Mesodermal cell (in vitro differentiated cells): ENCODE measurements around the gene PLXNB3.
"Not testable (repeated sequence)": the region's sequence is repeated elsewhere in the genome, so short reads cannot be mapped to it uniquely, and the experiment has no call there.

Experiments used
- H3K27ac ChIP-seq: 2 replicates; pipeline ENCODE4 v1.7.0; 2013; ENCODE audit warnings: mild to moderate bottlenecking, low read depth, low read length, moderate library complexity; ENCODE audit not compliant: severe bottlenecking
- H3K36me3 ChIP-seq: 2 replicates; pipeline ENCODE4 v1.7.1; 2013; ENCODE audit warnings: mild to moderate bottlenecking, low read length, moderate library complexity; ENCODE audit not compliant: control insufficient read depth, insufficient read depth
- H3K4me1 ChIP-seq: one replicate; pipeline ENCODE4 v1.7.1; 2013; ENCODE audit warnings: mild to moderate bottlenecking, low read length; ENCODE audit not compliant: insufficient read depth, control insufficient read depth, poor library complexity, severe bottlenecking
- H3K4me3 ChIP-seq: 2 replicates; pipeline ENCODE4 v1.7.0; 2013; ENCODE audit warnings: low read length, control low read depth, mild to moderate bottlenecking; ENCODE audit not compliant: insufficient read depth, poor library complexity, severe bottlenecking; ENCODE audit errors: extremely low read depth
- H3K9me3 ChIP-seq: 2 replicates; pipeline ENCODE4 v1.7.1; 2013; ENCODE audit warnings: mild to moderate bottlenecking, low read length, moderate library complexity; ENCODE audit not compliant: control insufficient read depth
- WGBS, 2 experiments: methylation state at CpG; one replicate each; pipeline ENCODE4 v1.1.5; 2013; ENCODE audit warnings: missing lambda C conversion rate in 2 of 2; ENCODE audit not compliant: insufficient coverage in 2 of 2; 5-methylcytosine and 5-hydroxymethylcytosine counted together

Gene PLXNB3

DNA sequence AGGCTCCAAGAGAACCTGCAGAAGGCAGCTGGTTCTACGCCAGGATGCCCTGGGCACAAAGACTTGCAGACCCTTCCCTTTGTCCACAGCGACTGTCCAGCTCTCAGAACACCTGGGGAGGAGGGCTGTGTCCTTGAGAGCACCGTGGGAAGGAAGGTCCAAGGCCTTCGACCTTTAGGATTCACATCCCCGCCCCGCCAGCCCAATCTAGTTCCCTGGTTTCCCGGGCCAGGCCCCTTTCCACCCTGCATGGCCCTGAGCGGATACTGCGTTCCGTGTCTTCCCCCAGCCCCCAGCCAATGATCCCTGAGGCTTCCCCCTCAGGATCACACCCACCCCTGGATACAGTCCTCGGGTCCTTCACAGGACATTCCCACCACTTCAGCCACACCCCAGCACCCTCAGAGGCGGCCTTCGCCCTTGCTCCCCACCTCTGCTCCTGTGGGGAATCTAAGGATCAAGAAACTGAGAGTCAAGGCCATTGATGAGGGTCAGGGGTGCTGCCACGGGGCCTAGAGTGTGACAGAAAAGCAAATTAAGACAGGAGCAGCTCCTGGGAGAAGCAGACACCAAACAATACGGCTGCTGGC is 30.3 kb upstream of the PLXNB3 start:
- no peaks in the 10 kb centered on the region for H3K4me1 ChIP-seq
- WGBS, 2 experiments: 93 to 100% methylated on average over 2 to 5 of the region's 15 CpGs
- peaks cover 11% of the 10 kb centered on the region for H3K9me3 ChIP-seq
- no peak overlapping the region for H3K4me3 ChIP-seq
- no peak overlapping the region for H3K27ac ChIP-seq
- peaks cover 12% of the 10 kb centered on the region for H3K36me3 ChIP-seq

DNA sequence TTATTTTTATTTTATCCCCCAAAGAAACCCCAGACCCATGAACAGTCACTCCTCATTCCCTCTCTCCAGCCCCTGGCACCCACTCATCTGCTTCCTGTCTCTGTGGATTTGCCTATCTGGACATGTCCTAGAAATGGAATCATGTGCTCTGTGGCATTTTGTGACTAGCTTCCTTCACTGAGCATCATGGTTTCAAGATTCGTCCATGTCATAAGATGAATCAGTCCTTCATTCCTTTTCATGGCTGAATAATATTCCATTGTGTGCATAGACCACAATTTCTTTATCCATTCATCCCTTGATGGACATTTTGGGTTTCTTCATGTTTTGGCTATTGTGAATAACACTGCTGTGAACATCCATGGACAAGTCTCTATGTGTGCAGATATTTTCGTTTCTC is 29.2 kb upstream of the PLXNB3 start:
- Histone ChIP-seq H3K4me1 (no peaks in the 10 kb centered on the region), H3K4me3 (no peak overlapping the region), H3K27ac (no peak overlapping the region), H3K9me3 (peaks cover 11% of the 10 kb centered on the region), H3K36me3 (peaks cover 7% of the 10 kb centered on the region)
- WGBS, 2 experiments: 100% methylated on average over 1 of the region's 2 CpGs; no CpG with 5 or more reads in 1 of the 2 experiments

DNA sequence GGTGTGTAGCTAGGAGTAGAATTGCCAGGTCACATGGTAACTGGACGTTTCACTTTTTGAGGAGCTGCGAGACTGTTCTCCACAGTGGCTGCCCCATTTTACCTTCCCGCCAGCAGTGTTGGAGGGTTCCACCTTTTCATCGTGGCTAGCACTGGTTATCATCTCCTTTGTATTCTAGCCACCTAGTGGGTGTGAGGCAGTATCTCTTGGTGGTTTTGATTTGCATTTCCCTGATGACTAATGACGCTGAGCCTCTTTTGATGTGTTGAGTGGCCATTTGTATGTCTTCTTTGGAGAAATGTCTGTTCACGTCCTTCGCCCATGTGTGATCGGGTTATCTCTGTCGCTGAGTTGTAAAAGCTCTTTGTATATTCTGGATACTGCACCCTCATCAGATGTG is 28.8 kb upstream of the PLXNB3 start:
- H3K4me3 ChIP-seq: no peak overlapping the region
- WGBS, 2 experiments: 20 to 70% methylated on average over 1 to 3 of the region's 9 CpGs
- H3K9me3 ChIP-seq: peaks cover 11% of the 10 kb centered on the region
- no peak overlapping the region for H3K27ac ChIP-seq
- H3K4me1 ChIP-seq: no peaks in the 10 kb centered on the region
- H3K36me3 ChIP-seq: peaks cover 7% of the 10 kb centered on the region

DNA sequence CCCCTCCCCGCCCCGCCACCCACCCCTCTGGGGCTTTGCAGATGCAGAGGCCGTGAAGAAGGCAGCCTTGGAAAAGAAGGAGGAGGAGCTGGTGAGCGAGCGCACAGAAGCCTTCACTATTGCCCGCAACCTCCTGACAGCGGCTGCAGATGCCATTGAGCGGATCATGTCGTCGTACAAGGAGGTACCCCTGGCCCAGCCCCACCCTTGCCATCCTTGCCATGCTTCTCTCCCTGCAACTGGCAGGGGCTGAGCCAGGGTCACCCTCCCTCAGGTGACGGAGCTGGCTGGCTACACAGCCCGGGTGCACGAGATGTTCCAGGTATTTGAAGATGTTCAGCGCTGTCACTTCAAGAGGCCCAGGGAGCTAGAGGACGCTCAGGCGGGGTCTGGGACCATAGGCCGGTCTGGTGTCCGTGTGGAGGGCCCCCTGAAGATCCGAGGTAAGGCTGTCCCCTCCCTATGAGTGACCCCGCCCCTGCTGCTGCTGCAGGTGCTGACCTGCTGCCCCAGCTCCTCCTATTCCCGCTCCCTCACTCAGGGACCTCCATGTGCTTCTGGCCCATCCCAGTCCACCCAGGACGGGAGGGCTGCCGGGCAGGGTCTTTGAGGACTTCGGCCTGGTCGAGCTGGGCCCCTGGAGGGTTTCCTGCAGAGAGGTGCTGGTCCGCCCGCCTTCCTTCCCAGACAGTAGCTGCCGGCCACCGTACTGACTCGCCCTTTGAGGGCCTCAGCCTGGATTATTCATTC is 27.8 kb upstream of the PLXNB3 start:
- H3K36me3 ChIP-seq: peaks cover 3% of the 10 kb centered on the region
- H3K9me3 ChIP-seq: peaks cover 9% of the 10 kb centered on the region
- H3K4me3 ChIP-seq: no peak overlapping the region
- WGBS, 2 experiments: 85 to 87% methylated on average over 9 to 12 of the region's 30 CpGs
- H3K27ac ChIP-seq: no peak overlapping the region
- no peaks in the 10 kb centered on the region for H3K4me1 ChIP-seq

DNA sequence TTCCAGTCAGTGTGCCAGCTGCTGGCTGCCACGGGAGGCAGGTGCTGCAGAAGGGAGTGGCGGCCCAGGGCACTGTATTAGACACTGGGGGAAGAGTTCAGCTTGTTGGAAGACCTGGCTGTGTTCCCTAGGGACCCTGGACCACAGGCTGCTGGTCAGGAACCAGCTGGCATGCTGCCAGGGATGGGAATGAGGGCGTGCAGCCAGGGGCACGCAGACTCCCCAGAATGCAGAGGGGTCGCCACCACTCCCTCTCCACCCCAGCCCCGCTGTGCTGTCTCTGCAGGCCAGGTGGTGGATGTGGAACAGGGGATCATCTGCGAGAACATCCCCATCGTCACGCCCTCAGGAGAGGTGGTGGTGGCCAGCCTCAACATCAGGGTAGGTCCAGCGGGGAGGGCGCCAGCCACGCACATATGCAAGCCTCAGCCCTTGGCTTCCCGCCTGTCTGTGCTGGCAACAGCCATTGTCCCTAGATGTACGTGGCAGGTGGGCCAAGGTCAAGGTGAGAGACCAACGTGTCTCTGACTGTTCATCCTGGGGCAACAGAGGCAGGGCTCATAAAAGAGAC is 27.1 kb upstream of the PLXNB3 start:
- Histone ChIP-seq H3K27ac (no peak overlapping the region), H3K4me1 (no peaks in the 10 kb centered on the region), H3K9me3 (peaks cover 2% of the 10 kb centered on the region), H3K36me3 (no peaks in the 10 kb centered on the region), H3K4me3 (no peak overlapping the region)
- WGBS, 2 experiments: 97 to 100% methylated on average over 2 to 8 of the region's 15 CpGs

DNA sequence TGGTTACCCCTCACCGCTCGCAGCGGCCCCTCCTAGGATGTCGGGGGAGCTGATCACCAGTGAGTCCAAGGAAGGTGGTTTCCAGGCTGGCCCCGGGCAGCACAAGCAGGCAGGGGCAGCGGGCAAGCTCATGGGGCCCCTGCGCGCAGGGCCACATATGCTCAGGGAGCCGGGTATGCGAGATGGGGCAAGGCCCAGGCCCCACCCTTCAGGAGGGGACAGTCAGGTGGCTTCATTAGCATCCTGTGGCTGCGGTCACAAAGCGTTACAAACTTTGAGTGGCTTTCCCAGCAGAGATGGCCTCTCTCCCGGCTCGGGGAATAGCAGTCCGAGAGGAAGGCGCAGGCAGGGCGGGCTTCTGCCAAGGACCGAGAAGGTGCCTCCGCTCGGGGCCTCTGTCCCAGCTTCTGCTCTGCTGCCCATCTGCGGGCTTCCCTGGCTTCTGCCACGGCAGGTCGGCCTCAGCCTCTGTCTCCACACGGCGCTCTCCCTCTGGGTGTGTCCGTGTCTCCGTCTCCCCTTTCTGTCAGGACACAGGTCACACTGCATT is 25.9 kb upstream of the PLXNB3 start:
- WGBS, 2 experiments: 91 to 93% methylated on average over 3 to 14 of the region's 27 CpGs
- Histone ChIP-seq H3K9me3 (no peaks in the 10 kb centered on the region), H3K4me3 (no peak overlapping the region), H3K36me3 (no peaks in the 10 kb centered on the region), H3K4me1 (no peaks in the 10 kb centered on the region), H3K27ac (no peak overlapping the region)

DNA sequence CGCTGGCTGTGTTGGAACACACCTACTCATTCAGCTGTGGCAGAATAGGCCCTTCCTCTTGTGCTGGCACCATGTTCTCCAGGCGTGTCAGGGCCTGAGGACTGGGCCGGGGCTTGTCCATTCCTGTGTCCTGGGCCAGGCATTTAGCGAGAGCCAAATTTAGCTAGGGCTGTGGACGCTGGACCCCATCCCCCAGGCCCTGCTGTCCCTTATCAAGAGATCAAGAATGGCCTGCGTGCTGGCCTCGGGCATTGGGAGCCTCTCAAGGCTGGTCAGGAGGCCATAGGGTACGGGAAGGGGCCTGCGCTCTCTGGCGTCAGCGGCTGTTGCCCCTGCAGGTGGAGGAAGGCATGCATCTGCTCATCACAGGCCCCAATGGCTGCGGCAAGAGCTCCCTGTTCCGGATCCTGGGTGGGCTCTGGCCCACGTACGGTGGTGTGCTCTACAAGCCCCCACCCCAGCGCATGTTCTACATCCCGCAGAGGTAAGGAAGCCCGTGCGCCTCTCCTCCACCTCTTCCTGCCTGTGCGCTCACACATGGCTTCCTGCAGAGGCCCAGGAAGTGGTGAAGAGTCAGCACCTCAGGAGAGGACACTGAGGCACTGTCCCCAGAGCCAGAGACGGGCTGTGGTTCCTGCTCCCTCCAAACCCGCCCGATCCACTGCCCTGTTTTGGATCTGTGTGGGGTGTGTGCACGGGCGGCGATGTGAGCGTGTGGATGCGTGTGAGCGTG is 24.1 kb upstream of the PLXNB3 start:
- H3K9me3 ChIP-seq: no peaks in the 10 kb centered on the region
- 94 to 98% methylated on average over 10 of the region's 29 CpGs for WGBS, 2 experiments
- H3K4me1 ChIP-seq: no peaks in the 10 kb centered on the region
- no peaks in the 10 kb centered on the region for H3K36me3 ChIP-seq
- H3K4me3 ChIP-seq: no peak overlapping the region
- no peak overlapping the region for H3K27ac ChIP-seq

DNA sequence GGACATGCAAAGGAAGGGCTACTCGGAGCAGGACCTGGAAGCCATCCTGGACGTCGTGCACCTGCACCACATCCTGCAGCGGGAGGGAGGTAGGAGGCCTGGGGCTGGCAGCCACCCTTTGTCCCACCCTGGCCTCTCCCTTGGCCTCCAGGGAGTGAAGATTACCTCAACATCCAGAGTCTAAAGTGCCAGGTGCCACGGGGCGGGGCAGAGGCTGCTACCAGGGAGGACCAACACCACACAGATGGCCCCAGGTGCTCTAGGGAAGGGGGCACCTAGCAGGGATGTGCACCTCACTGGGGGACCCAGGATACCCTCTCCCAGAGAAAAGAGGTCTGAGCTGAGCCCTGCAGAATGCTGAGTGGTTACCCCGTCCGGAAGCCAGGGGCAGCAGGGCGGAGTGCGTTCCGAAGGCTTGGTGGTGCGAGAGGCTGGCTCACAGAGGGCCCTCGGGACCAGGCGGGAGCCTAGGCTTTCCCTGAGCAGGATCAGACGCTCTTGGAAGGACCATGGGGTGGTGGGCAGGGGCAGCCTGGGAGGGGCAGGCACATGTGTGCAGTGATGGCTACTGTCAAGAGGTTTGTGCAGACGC is 23.3 kb upstream of the PLXNB3 start:
- Histone ChIP-seq H3K36me3 (no peaks in the 10 kb centered on the region), H3K27ac (no peak overlapping the region), H3K4me3 (no peak overlapping the region), H3K4me1 (no peaks in the 10 kb centered on the region), H3K9me3 (no peaks in the 10 kb centered on the region)
- 95 to 100% methylated on average over 4 to 8 of the region's 16 CpGs for WGBS, 2 experiments

DNA sequence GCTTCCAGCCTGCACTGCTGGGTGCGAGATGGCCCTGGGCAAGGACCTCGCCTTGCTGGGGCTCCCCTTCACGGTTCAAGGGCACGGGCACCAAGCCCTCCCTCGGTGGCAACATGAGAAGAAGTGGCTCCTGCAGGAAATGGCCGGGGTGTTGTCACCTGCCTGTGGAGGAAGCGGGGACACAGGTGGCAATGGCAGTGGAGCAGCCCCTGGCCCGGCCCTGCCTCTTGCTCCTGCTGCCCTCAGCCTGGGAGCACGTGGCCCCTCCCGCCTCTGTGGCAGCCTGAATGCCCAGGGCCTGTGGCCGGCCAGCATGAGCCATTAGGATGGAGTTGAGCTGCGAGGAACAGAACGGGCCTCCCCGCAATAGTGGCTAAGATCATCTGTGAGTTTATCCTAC is 22.6 kb upstream of the PLXNB3 start:
- no peaks in the 10 kb centered on the region for H3K4me1 ChIP-seq
- H3K36me3 ChIP-seq: no peaks in the 10 kb centered on the region
- no peak overlapping the region for H3K4me3 ChIP-seq
- no peak overlapping the region for H3K27ac ChIP-seq
- WGBS, 2 experiments: 87 to 88% methylated on average over 3 of the region's 14 CpGs
- H3K9me3 ChIP-seq: no peaks in the 10 kb centered on the region

DNA sequence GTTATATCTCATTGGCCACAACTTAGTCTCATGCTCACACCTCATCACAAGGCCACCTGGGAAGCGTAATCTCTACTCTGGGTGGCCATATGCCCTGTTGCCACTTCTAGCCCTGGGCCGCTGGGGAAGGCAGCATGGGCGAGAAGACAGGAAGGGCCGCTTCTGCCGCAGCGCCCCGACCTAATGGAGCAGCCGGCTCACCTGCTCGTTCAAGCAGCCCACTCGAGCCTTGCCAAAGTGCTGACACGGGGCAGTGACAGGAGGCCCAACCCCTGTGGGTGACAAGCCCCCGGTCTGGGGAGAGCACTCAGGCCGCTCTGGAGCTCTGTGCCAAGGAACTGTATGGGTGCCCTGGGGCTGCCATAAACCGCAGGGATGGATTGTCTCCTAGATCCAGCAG is 21.9 kb upstream of the PLXNB3 start:
- not testable (repeated sequence) for H3K4me3 ChIP-seq, H3K36me3 ChIP-seq, H3K4me1 ChIP-seq, H3K9me3 ChIP-seq, H3K27ac ChIP-seq
- WGBS, 2 experiments: 93 to 97% methylated on average over 3 to 6 of the region's 14 CpGs
